ENCODE results near the gene CELF2. TPM values are rescaled to one million over a fixed set of nuclear protein-coding genes. Genes with fewer than 3 reads are reported as not detected.

CELF2 gene
- total RNA-seq, 1 experiment from 2014 or later, result not detected

DNA sequence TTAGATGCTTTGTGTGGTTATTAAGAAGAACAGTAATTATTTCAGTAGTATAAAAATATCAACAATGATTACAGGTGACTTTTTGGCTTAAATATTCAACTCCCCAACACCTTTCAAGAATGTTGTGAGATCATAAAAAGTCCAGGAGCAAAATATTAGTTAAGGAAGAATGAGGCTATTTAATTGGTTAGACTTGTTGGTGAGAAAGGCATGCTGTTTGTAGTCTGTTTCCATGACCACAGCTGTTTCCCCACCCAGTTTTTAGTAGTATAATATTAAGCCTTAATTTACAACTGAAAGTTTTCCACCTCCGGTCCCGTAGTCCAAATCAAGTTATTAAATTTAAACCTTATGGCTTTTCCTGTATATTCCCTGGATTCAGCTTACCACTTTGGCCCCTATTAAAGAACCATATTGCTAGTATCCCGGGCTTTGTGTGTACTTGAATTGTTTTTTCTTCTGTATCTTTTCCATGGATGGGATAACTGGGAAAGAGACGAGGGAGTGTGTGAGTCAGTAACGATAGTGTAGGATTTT is 133.3 kb downstream of the CELF2 start:
- no peaks in the 10 kb centered on the region for H3K36me3 ChIP-seq
- no peaks in the 10 kb centered on the region for H3K4me1 ChIP-seq (replicated peaks)
- no peak overlapping the region for H3K4me3 ChIP-seq
- DNase-seq (ENCODE audit: low read depth in 1 of 2, low spot score in 2 of 2), result no peak
- H3K27ac ChIP-seq, result no peak overlapping the region
- H3K9me3 ChIP-seq (replicated peaks), result no peaks in the 10 kb centered on the region
- H3K27me3 ChIP-seq (replicated peaks), result peaks cover 2% of the 10 kb centered on the region; the same call in 1 of the 2 replicates

DNA sequence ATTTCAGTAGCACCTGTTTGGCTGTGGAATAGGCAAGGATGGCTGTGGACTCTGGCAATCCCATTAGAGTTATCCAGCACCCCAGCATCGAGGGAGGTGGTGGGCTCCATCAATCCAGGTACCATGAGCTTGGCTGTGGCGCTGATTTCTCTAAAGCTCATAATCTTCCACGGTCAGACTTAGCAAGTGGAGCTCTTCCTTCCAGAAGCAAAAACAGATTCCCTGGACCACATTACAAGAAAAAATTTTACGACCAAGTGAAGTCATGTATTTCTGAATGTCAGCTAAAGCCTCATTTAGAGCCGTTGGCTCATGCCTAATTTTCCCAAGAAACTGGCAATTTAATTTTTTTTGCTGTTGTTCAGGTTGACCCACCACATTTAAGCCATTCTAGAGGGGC is 135.1 kb downstream of the CELF2 start:
- Histone ChIP-seq H3K9me3 (replicated peaks) (no peaks in the 10 kb centered on the region), H3K27me3 (replicated peaks) (no peaks in the 10 kb centered on the region; the same call in 1 of the 2 replicates), H3K4me1 (replicated peaks) (no peaks in the 10 kb centered on the region), H3K4me3 (no peak overlapping the region), H3K27ac (no peak overlapping the region), H3K36me3 (no peaks in the 10 kb centered on the region)
- DNase-seq (ENCODE audit: low read depth in 1 of 2, low spot score in 2 of 2), result no peak

DNA sequence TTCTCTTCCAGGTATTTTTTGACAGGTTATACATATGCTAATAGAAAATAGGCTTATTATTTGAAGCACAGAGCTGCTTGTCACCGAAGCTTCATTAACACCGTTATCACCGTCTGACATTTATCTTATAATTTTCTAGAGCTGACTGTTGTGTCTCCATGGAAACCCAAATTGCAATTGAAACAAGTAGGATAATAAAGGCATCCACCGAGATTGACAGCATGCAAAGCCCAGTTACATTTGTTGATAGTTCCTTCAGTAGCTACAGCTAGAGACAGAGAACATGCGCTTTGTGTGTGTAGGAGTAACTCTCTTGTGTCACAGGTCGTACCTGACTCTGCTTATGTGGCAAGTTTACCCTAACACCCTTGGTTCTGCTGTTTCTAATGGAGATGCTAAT is 135.6 kb downstream of the CELF2 start:
- Histone ChIP-seq H3K4me1 (replicated peaks) (no peaks in the 10 kb centered on the region), H3K27me3 (replicated peaks) (no peaks in the 10 kb centered on the region; the same call in 1 of the 2 replicates), H3K27ac (no peak overlapping the region), H3K4me3 (no peak overlapping the region), H3K9me3 (replicated peaks) (no peaks in the 10 kb centered on the region), H3K36me3 (no peaks in the 10 kb centered on the region)
- no peak for DNase-seq (ENCODE audit: low read depth in 1 of 2, low spot score in 2 of 2)

DNA sequence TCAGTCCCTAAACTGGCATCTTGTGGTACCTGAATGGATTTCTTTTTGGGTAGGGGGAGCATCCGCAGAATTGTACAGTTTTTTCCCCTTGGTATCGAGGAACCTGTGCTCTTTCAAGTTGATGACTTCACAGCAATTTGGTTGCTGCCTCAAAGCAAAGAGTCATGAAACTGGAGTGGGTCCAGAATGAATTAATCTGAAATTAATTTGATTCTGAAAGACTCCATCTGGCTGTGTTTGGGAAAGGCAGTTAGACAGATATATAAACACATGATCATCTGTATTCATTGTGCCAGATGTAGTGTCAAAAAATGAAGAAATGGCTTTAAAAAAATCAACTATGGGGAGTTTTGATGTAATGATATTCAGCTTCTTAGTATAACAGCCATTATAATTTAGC is 136.1 kb downstream of the CELF2 start:
- H3K27ac ChIP-seq, result no peak overlapping the region
- DNase-seq (ENCODE audit: low read depth in 1 of 2, low spot score in 2 of 2), result no peak

DNA sequence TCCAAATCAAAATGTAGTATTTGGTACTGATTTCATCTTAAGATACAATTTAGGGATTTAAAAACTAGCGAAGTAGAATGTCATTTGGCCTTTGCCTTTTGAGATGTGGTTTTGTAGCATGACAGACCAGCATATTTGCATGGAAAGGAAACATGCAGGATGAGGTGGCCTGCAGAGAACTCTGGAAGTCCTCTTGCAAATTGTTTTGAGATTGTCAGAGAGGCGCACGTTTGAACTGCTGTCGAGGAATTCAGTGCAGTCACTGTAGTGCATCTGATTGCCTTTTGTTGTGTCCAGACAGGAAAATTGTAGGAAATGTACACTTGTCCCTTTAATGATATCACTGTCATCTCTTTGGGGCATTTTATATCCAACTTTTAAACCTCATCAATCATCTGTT is 136.7 kb downstream of the CELF2 start:
- Histone ChIP-seq H3K27me3 (replicated peaks) (no peaks in the 10 kb centered on the region; the same call in 1 of the 2 replicates), H3K27ac (no peak overlapping the region), H3K4me3 (no peak overlapping the region), H3K4me1 (replicated peaks) (no peaks in the 10 kb centered on the region), H3K9me3 (replicated peaks) (no peaks in the 10 kb centered on the region), H3K36me3 (no peaks in the 10 kb centered on the region)
- DNase-seq (ENCODE audit: low read depth in 1 of 2, low spot score in 2 of 2), result no peak

More for the DNA sequence above, 136.1 kb downstream of the CELF2 start:
- no peaks in the 10 kb centered on the region for H3K4me1 ChIP-seq (replicated peaks)
- no peaks in the 10 kb centered on the region for H3K9me3 ChIP-seq (replicated peaks)
- no peaks in the 10 kb centered on the region; the same call in 1 of the 2 replicates for H3K27me3 ChIP-seq (replicated peaks)
- H3K36me3 ChIP-seq, result no peaks in the 10 kb centered on the region
- H3K4me3 ChIP-seq, result no peak overlapping the region

DNA sequence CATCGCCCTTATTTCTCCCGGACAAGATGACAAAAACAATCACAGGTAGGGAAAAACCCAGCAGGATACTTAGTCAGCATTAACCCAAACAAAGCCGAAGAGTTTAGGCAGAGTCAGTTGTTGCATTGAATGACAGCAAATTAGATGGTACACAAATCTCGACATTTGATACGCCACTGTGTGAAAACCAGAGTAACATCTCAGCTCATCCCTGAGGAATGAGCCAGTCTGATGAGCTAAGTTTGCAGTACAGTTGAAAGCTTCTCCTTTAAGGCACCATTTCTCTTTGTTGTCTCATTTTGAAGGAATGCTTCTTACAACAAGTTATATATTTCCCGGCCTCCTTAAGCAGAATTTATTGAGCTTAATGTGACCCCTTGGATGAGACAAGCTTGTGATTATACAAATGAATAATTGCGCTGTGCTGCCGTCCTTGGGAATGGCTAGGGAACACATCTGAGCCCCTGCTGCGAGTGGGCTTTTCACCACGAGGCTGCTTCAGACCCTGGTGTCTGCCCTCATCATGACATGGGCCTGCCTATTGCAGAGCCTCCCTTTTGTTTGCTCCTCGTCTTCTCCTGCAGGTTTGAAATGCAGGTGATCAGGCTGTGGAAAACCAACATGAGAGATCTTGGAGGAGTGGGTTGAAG is 137.3 kb downstream of the CELF2 start:
- Histone ChIP-seq H3K27ac (no peak overlapping the region), H3K36me3 (no peaks in the 10 kb centered on the region), H3K4me3 (no peak overlapping the region), H3K9me3 (replicated peaks) (no peaks in the 10 kb centered on the region), H3K4me1 (replicated peaks) (no peaks in the 10 kb centered on the region), H3K27me3 (replicated peaks) (no peaks in the 10 kb centered on the region; the same call in 1 of the 2 replicates)
- DNase-seq (ENCODE audit: low read depth in 1 of 2, low spot score in 2 of 2), result no peak

DNA sequence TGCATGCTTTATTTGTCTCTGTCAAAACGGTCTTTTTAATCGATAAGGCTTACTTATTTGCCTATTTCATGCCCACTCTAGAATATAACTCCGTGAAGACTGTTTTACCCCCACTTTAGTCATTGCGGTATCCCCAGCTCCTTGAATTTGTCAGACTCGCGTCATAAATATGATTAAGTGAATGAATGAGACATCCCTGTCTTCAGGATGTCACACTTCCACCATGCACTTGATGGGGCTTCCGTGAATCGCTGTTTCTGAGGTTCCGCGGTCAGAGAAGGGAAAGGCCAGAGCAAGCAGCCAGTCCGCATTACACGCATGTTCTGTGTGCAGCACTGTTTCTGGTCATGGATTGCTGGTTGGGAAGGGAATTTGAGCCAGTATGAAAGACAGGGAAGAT is 138.8 kb downstream of the CELF2 start:
- no peak for DNase-seq (ENCODE audit: low read depth in 1 of 2, low spot score in 2 of 2)
- Histone ChIP-seq H3K4me1 (replicated peaks) (no peaks in the 10 kb centered on the region), H3K27me3 (replicated peaks) (no peaks in the 10 kb centered on the region), H3K9me3 (replicated peaks) (no peaks in the 10 kb centered on the region), H3K27ac (no peak overlapping the region), H3K4me3 (no peak overlapping the region), H3K36me3 (no peaks in the 10 kb centered on the region)

DNA sequence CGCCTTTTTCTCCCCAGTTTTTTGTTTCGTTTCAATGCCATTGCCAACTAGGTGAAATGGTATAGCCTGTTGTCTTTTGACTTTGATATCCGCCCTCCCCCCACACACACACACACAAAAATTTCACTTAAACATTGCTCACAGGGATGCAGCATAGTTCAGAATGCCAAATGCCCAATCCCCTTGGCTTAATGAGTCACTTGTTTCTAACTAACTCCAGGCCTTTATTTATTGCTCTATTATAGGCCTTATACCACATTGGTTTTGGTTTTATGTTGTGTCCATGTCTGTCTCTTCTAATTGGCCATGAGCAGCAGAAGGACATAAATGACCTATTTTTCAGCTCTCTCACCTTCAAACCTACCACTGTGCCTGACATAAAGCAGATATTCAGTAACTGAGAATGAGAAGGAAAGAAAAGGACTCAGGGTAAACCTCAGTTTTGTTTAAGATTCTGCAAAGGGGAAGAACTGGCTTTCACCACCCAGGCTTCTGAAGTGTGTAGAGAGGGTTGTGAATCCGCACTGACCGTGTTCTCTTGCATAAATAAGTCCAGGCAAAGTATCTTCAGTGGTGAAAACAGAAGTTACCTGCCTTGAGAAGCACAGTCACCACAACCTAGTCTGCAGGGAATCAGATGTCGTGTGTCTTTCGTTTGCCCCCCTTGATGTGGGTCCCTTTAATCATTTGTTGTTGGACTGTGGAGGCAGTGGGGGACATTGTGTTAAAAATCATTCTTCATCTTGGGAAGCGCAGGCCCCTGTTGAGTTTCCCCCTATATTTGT is 139.8 kb downstream of the CELF2 start:
- H3K4me3 ChIP-seq, result no peak overlapping the region
- H3K4me1 ChIP-seq (replicated peaks), result no peaks in the 10 kb centered on the region
- no peaks in the 10 kb centered on the region for H3K27me3 ChIP-seq (replicated peaks)
- no peak for DNase-seq (ENCODE audit: low read depth in 1 of 2, low spot score in 2 of 2)
- H3K36me3 ChIP-seq, result no peaks in the 10 kb centered on the region
- no peaks in the 10 kb centered on the region for H3K9me3 ChIP-seq (replicated peaks)
- H3K27ac ChIP-seq, result no peak overlapping the region

DNA sequence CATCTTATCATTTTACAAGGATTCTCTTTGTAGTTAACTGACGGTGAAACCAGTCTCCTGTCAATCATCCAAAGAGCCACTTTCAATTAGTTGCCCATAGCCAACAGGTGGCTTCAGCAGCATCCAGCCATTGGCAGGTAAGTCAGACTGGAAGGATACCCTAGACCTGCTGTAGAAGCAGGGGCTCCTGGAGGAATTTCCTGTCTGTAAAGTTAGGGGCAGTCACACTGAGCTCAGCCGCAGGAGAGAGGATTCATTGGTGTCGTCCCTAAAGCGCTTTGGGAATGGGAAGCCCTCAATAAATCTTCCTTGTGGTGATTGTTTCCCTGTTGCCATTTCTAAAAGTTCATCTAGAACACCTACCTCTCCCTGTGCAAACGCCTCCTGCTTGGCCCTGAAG is 140.4 kb downstream of the CELF2 start:
- no peaks in the 10 kb centered on the region for H3K36me3 ChIP-seq
- H3K4me3 ChIP-seq, result no peak overlapping the region
- H3K27me3 ChIP-seq (replicated peaks), result no peaks in the 10 kb centered on the region
- no peaks in the 10 kb centered on the region for H3K9me3 ChIP-seq (replicated peaks)
- H3K27ac ChIP-seq, result no peak overlapping the region
- no peaks in the 10 kb centered on the region for H3K4me1 ChIP-seq (replicated peaks)
- DNase-seq (ENCODE audit: low read depth in 1 of 2, low spot score in 2 of 2), result no peak

DNA sequence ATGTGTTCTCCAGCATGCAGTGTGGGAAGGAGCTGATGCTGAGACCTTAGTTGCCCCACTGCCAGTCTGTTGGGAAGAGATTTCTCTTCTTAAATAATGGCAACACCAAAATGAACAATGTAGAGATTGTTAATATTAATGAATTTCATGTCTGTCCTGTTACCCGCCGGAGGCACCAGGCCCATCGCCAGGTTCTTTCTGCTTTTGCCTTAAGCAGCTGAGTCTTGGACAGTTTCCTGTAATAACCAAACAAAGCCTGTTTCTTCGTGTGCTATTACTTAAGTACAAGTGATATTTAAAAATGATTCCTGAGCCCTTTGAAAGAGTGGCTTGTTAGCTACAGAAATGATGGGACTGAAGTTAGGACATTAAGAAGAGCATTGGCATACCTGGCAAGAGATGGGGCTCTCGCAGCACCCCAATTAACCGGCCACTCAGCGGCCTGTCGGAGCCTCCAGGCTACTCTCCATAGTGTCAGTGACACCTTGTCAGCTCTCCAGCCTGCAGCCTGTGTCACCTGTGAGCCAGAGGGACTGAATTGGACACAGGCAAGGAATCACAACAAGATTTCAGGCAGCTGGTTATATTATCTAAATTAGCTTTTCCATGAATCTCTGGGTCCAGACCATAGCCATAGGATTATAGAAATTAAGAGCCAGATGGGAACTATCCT is 142.0 kb downstream of the CELF2 start:
- H3K4me3 ChIP-seq, result no peak overlapping the region
- no peak overlapping the region for H3K27ac ChIP-seq
- DNase-seq (ENCODE audit: low read depth in 1 of 2, low spot score in 2 of 2), result no peak
- no peaks in the 10 kb centered on the region for H3K36me3 ChIP-seq
- H3K27me3 ChIP-seq (replicated peaks), result peaks cover 6% of the 10 kb centered on the region; the same call in 1 of the 2 replicates
- H3K9me3 ChIP-seq (replicated peaks), result no peaks in the 10 kb centered on the region
- H3K4me1 ChIP-seq (replicated peaks), result no peaks in the 10 kb centered on the region

DNA sequence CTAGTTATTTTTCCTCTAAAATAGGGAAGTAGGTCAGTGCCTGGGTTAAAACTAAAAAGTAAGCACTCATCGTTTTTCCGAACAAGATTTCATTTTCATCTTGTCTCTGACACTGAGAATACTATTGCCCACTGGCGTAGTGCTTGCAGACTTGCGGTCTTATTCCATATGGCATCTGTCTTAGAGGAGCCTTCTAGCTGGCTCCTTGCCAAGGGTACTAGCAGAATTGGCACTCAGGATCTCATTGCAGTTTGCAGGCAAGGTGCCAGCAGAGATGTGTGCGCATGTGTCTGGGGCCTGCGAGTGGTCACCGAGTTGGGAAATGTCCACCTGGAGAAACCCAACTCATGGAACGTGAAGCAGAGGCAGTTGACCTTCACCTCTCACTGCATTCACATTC is 143.4 kb downstream of the CELF2 start:
- no peaks in the 10 kb centered on the region for H3K36me3 ChIP-seq
- H3K27ac ChIP-seq, result no peak overlapping the region
- no peaks in the 10 kb centered on the region for H3K9me3 ChIP-seq (replicated peaks)
- H3K4me1 ChIP-seq (replicated peaks), result no peaks in the 10 kb centered on the region
- H3K4me3 ChIP-seq, result no peak overlapping the region
- peaks cover 17% of the 10 kb centered on the region for H3K27me3 ChIP-seq (replicated peaks)
- no peak for DNase-seq (ENCODE audit: low read depth in 1 of 2, low spot score in 2 of 2)

DNA sequence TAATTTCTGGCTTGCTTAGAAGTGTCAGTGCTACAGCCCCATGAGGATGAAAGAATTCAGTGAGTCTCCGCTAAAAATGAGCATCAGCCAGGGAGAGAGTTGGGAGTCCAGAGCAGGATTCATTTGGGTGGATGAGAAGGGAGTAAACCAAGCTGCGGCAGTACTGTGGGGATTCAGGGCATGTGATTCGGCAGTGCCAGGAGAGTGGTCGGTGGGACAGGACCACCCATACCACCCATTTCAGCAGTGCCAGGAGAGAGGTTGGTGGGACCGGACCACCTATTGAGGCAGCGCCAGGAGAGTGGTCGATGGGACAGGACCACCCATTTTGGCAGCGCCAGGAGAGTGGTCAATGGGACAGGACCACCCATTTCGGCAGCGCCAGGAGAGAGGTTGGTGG is 144.2 kb downstream of the CELF2 start:
- DNase-seq (ENCODE audit: low read depth in 1 of 2, low spot score in 2 of 2), result no peak
- Histone ChIP-seq H3K36me3 (no peaks in the 10 kb centered on the region), H3K4me3 (no peak overlapping the region), H3K9me3 (replicated peaks) (no peaks in the 10 kb centered on the region), H3K27ac (no peak overlapping the region), H3K27me3 (replicated peaks) (peaks cover 23% of the 10 kb centered on the region), H3K4me1 (replicated peaks) (no peaks in the 10 kb centered on the region)

DNA sequence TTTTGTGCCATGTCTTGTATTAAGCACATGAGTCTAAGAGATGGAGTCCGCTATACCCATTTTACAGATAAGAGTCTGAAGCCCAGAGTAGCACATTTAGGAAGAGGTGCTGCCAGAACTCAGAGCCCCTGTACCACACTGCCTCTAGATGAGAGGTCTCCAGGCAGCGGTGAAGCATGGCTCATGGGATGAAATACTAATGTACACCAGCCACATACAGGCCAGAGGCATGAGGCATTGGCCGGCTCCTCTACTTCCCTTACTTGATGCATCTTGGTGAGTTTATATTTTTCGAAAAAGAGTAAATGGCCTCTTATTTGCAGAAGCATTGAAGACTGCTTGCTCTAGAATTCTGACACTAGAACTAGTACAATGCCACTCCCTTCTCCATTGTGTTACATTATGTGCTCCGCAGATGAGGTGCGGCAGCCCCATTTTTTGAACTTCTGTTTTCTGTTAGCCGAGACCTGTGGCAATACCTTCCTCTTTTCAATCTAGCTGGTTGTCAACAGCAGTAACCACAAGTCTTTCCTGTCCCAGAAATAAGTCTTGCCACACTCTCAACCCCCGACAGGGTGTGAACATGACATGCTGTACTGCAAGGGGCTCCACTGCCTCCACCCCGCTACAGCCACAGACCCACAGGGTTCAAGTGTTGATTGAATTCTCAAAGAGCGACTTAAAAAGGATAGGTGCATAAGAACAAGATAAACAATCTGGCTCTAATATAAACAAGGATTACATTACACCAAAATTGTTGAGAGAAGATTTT is 145.3 kb downstream of the CELF2 start:
- Histone ChIP-seq H3K36me3 (no peaks in the 10 kb centered on the region), H3K4me3 (no peak overlapping the region), H3K4me1 (replicated peaks) (no peaks in the 10 kb centered on the region), H3K27me3 (replicated peaks) (peaks cover 34% of the 10 kb centered on the region), H3K27ac (no peak overlapping the region), H3K9me3 (replicated peaks) (no peaks in the 10 kb centered on the region)
- no peak for DNase-seq (ENCODE audit: low read depth in 1 of 2, low spot score in 2 of 2)
